ENCODE results near the gene GRIK1.

The GRIK1 gene

GRCh38 chr21:29578306-29578705 lies 361.5 kb downstream of the GRIK1 start:
- DNase-seq (ENCODE audit: extremely low spot score, insufficient read length, low read depth) (no peak), FAIRE-seq (no peak)

- no peak for FAIRE-seq
- no peak for DNase-seq (ENCODE audit: extremely low spot score, insufficient read length, low read depth)
Observed at GRCh38 chr21:29571949-29572348, 367.8 kb downstream of the GRIK1 start.

GRCh38 chr21:29568020-29568697 lies 371.6 kb downstream of the GRIK1 start:
- FAIRE-seq = no peak

GRCh38 chr21:29557931-29558725 lies 381.7 kb downstream of the GRIK1 start:
- DNase-seq (ENCODE audit: extremely low spot score, insufficient read length, low read depth) (no peak), FAIRE-seq (no peak)

More at GRCh38 chr21:29568020-29568697, 371.6 kb downstream of the GRIK1 start:
- no peak for DNase-seq (ENCODE audit: extremely low spot score, insufficient read length, low read depth)

GRCh38 chr21:29557200-29557599 lies 382.6 kb downstream of the GRIK1 start:
- no peak for DNase-seq (ENCODE audit: extremely low spot score, insufficient read length, low read depth)
- FAIRE-seq = no peak

- no peak for DNase-seq (ENCODE audit: extremely low spot score, insufficient read length, low read depth)
- FAIRE-seq = no peak
Observed at GRCh38 chr21:29555601-29556000, 384.2 kb downstream of the GRIK1 start.

- FAIRE-seq = no peak
- no peak for DNase-seq (ENCODE audit: extremely low spot score, insufficient read length, low read depth)
Observed at GRCh38 chr21:29550205-29550604, 389.6 kb downstream of the GRIK1 start.

GRCh38 chr21:29549614-29550013 lies 390.2 kb downstream of the GRIK1 start:
- DNase-seq (ENCODE audit: extremely low spot score, insufficient read length, low read depth) (no peak), FAIRE-seq (no peak)

- FAIRE-seq (no peak), DNase-seq (ENCODE audit: extremely low spot score, insufficient read length, low read depth) (no peak)
Observed at GRCh38 chr21:29547998-29548397, 391.8 kb downstream of the GRIK1 start.

- no peak for DNase-seq (ENCODE audit: extremely low spot score, insufficient read length, low read depth)
- no peak for FAIRE-seq
Observed at GRCh38 chr21:29546071-29546470, 393.7 kb downstream of the GRIK1 start.

- FAIRE-seq (no peak), DNase-seq (ENCODE audit: extremely low spot score, insufficient read length, low read depth) (no peak)
Observed at GRCh38 chr21:29540289-29540688, 399.5 kb downstream of the GRIK1 start.

GRCh38 chr21:29538115-29538514 lies 401.7 kb downstream of the GRIK1 start:
- FAIRE-seq (no peak), DNase-seq (ENCODE audit: extremely low spot score, insufficient read length, low read depth) (no peak)

GRCh38 chr21:29534448-29534847 lies 405.3 kb downstream of the GRIK1 start:
- FAIRE-seq (no peak), DNase-seq (ENCODE audit: extremely low spot score, insufficient read length, low read depth) (no peak)

- FAIRE-seq (no peak), DNase-seq (ENCODE audit: extremely low spot score, insufficient read length, low read depth) (no peak)
Observed at GRCh38 chr21:29529139-29529538, 410.7 kb downstream of the GRIK1 start.

- no peak for DNase-seq (ENCODE audit: extremely low spot score, insufficient read length, low read depth)
- no peak for FAIRE-seq
Observed at GRCh38 chr21:29526545-29526944, 413.3 kb downstream of the GRIK1 start.

GRCh38 chr21:29524055-29524454 lies 415.7 kb downstream of the GRIK1 start:
- DNase-seq (ENCODE audit: extremely low spot score, insufficient read length, low read depth) = no peak
- FAIRE-seq = no peak

- FAIRE-seq (no peak), DNase-seq (ENCODE audit: extremely low spot score, insufficient read length, low read depth) (no peak)
Observed at GRCh38 chr21:29523646-29524045, 416.1 kb downstream of the GRIK1 start.

- FAIRE-seq (no peak), DNase-seq (ENCODE audit: extremely low spot score, insufficient read length, low read depth) (no peak)
Observed at GRCh38 chr21:29521872-29522271, 417.9 kb downstream of the GRIK1 start.

GRCh38 chr21:29520171-29520570 lies 419.6 kb downstream of the GRIK1 start:
- DNase-seq (ENCODE audit: extremely low spot score, insufficient read length, low read depth) = no peak
- FAIRE-seq = no peak

GRCh38 chr21:29514652-29515247 lies 425.0 kb downstream of the GRIK1 start:
- DNase-seq (ENCODE audit: extremely low spot score, insufficient read length, low read depth) = no peak
- FAIRE-seq = no peak

- no peak for FAIRE-seq
- no peak for DNase-seq (ENCODE audit: extremely low spot score, insufficient read length, low read depth)
Observed at GRCh38 chr21:29513535-29513934, 426.3 kb downstream of the GRIK1 start.

All from GM18507 (cell line).